Spleen (tissue), 3 donors: ENCODE measurements around the gene MEG3.

Source experiments
- POLR2A ChIP-seq, 3 donors: fragments of 450-650 bp; IDR thresholded peaks; one replicate each; pipeline ENCODE4 v1.5.1; 2017; ENCODE audit warnings: antibody characterized with exemption in 3 of 3, mild to moderate bottlenecking in 1 of 3
- POLR2AphosphoS5 ChIP-seq, 3 donors: sonication (generic); formaldehyde crosslinking; IDR thresholded peaks; one replicate each; pipeline ENCODE4 v1.5.1; 2017; ENCODE audit warnings: antibody characterized with exemption in 3 of 3

- TF ChIP-seq POLR2AphosphoS5 (IDR thresholded peaks at IDR 0.05) = no peak
- no peak for TF ChIP-seq POLR2A (IDR thresholded peaks at IDR 0.05)
Measured at GRCh38 chr14:100904307-100905087, 78.6 kb downstream of the MEG3 start.
